ENCODE results near the gene KIAA1217.

The KIAA1217 gene

GRCh38 chr10:24469993-24470392, 261.1 kb downstream of the KIAA1217 start:
- intact Hi-C loops (cut with DNase I; ENCODE audit: low total_unique reads): no loop called here
- Histone ChIP-seq H3K4me1 (peaks cover 0 to 6% (median 4%) of the 10 kb centered on the region in 4 donors), H3K36me3 (peaks cover 0 to 23% (median 0%) of the 10 kb centered on the region in 3 donors), H3K27me3 (no peaks in the 10 kb centered on the region), H3K9me3 (no peaks in the 10 kb centered on the region), H3K27ac (no peak overlapping the region), H3K4me3 (no peak overlapping the region)
- DNase-seq: no peak
- TF ChIP-seq, protein P1, sequence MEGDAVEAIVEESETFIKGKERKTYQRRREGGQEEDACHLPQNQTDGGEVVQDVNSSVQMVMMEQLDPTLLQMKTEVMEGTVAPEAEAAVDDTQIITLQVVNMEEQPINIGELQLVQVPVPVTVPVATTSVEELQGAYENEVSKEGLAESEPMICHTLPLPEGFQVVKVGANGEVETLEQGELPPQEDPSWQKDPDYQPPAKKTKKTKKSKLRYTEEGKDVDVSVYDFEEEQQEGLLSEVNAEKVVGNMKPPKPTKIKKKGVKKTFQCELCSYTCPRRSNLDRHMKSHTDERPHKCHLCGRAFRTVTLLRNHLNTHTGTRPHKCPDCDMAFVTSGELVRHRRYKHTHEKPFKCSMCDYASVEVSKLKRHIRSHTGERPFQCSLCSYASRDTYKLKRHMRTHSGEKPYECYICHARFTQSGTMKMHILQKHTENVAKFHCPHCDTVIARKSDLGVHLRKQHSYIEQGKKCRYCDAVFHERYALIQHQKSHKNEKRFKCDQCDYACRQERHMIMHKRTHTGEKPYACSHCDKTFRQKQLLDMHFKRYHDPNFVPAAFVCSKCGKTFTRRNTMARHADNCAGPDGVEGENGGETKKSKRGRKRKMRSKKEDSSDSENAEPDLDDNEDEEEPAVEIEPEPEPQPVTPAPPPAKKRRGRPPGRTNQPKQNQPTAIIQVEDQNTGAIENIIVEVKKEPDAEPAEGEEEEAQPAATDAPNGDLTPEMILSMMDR (IDR thresholded peaks at IDR 0.05): no peak

GRCh38 chr10:24475598-24475997, 266.7 kb downstream of the KIAA1217 start:
- H3K4me1 ChIP-seq: no peaks in the 10 kb centered on the region
- DNase-seq: no peak
- no peak overlapping the region for H3K27ac ChIP-seq
- no peak overlapping the region for H3K4me3 ChIP-seq
- peaks cover 0 to 30% (median 0%) of the 10 kb centered on the region in 3 donors for H3K36me3 ChIP-seq
- no peaks in the 10 kb centered on the region for H3K27me3 ChIP-seq
- intact Hi-C loops (cut with DNase I; ENCODE audit: low total_unique reads): no loop called here
- H3K9me3 ChIP-seq: no peaks in the 10 kb centered on the region
- TF ChIP-seq, protein P1 (IDR thresholded peaks at IDR 0.05): no peak

DNA sequence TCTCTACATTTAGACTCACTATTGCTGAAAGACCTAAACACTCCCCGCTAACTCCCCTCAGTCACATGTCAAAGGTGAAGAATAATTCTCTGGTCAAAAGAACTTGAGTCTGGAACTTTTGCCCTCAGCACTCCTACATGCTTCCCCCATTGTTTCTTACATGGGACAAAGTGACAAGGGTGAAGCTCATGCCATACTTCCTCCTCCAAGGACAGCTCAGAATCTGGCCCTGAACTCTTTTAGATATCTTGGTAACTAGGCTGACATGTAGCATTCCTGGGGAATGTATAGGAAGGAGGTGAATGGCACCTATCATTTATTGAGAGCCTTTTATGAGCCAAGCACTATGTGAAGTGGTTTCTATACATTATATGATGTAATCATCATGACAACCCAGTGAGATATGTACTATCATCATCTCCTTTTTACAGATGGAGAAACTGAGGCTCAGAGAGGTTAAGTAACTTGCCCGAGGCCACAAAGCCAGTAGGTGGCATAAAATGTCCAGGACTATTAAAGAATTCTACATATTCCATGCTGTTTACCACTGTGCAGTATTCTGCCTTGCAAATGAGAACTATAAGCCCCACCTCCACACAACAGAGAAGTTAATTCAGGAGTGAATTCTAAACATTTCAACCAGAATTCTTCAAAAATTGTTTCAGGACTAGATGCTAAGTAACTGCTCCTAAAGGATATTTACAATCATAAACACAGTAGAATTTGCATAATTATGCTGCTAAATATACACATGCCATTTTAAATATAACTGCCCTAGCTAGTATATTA, 268.2 kb downstream of the KIAA1217 start:
- no peak for DNase-seq
- intact Hi-C loops (cut with DNase I; ENCODE audit: low total_unique reads): no loop called here
- Histone ChIP-seq H3K27ac (no peak overlapping the region), H3K9me3 (no peaks in the 10 kb centered on the region), H3K27me3 (no peaks in the 10 kb centered on the region), H3K4me3 (no peak overlapping the region), H3K4me1 (no peaks in the 10 kb centered on the region), H3K36me3 (peaks cover 0 to 30% (median 0%) of the 10 kb centered on the region in 3 donors)
- TF ChIP-seq, protein P1 (IDR thresholded peaks at IDR 0.05): no peak

DNA sequence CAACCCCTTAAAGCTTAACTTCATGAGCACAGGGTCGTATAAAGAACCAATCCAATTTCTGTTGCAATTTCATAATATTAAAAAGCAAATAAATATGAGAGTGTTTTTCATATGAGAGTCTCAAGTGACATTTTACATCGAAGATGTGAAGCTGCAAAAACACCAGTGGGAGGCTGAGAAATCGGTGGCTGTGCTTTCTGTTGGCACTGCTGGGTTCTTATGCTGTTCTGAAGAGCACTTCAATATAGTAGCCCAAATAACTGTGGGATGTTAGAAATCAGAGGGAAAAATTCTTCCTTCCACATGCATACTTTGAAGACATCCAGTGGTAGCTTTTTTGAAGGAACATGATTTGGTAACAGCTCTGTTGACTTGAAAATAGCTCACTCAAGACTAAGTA, 269.0 kb downstream of the KIAA1217 start:
- Histone ChIP-seq H3K27ac (no peak overlapping the region), H3K36me3 (peaks cover 0 to 23% (median 0%) of the 10 kb centered on the region in 3 donors), H3K9me3 (no peaks in the 10 kb centered on the region), H3K4me1 (no peaks in the 10 kb centered on the region), H3K27me3 (no peaks in the 10 kb centered on the region), H3K4me3 (no peak overlapping the region)
- intact Hi-C loops (cut with DNase I; ENCODE audit: low total_unique reads): no loop called here
- TF ChIP-seq, protein P1 (IDR thresholded peaks at IDR 0.05): no peak
- DNase-seq: no peak

DNA sequence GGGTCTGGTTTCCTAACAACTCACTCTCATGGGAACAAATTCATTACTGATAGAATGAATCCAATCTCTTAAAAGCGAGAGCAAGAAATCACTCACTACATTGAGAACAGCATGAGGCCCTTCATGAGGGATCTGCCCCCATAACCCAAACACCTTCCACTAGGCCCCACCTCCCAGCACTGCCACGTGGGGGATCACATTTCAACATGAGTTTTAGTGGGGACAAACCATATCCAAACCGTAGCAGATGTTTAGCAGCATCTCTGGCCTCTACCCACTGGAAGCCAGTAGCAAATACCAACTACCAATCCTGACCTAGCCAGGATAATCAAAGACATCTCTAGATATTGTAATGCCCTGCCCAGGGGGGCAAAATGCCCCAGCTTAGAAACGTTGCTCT, 270.9 kb downstream of the KIAA1217 start:
- Histone ChIP-seq H3K9me3 (no peaks in the 10 kb centered on the region), H3K4me1 (peaks cover 0 to 4% (median 0%) of the 10 kb centered on the region in 4 donors), H3K27me3 (no peaks in the 10 kb centered on the region), H3K4me3 (no peak overlapping the region), H3K27ac (no peak overlapping the region), H3K36me3 (peaks cover 0 to 8% (median 0%) of the 10 kb centered on the region in 3 donors)
- DNase-seq: no peak
- intact Hi-C loops (cut with DNase I; ENCODE audit: low total_unique reads): no loop called here
- TF ChIP-seq, protein P1 (IDR thresholded peaks at IDR 0.05): no peak

All from tibial artery (tissue), 4 donors.